ENCODE data around the gene CDK17. TPM values are rescaled to one million over a fixed set of nuclear protein-coding genes. Genes with fewer than 3 reads are reported as not detected.
A peak's percentile ranks its signal among the peaks of the same experiment; 100 is the strongest.

CDK17 gene
- total and polyA plus RNA-seq, 9 of the 15 experiments (the other 6 are each of a cell fraction or from before 2014, with no cell fraction given), result 4.8 to 39.3 (median 21.6) TPM

- TF ChIP-seq, protein P1, sequence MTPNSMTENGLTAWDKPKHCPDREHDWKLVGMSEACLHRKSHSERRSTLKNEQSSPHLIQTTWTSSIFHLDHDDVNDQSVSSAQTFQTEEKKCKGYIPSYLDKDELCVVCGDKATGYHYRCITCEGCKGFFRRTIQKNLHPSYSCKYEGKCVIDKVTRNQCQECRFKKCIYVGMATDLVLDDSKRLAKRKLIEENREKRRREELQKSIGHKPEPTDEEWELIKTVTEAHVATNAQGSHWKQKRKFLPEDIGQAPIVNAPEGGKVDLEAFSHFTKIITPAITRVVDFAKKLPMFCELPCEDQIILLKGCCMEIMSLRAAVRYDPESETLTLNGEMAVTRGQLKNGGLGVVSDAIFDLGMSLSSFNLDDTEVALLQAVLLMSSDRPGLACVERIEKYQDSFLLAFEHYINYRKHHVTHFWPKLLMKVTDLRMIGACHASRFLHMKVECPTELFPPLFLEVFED (CRISPR knock-in tag; conservative IDR thresholded peaks at IDR 0.05), result no peak
- peak; percentile 66; the same call in 1 of the 2 replicates for TF ChIP-seq SMARCA4 (IDR thresholded peaks at IDR 0.05)
- 0 out of 2 replicates have a peak, but pooled peaks have one; percentile 23 for TF ChIP-seq CREM (IDR thresholded peaks at IDR 0.05; ENCODE audit: low read depth)
- peak; percentile 61 for TF ChIP-seq SMARCE1 (IDR thresholded peaks at IDR 0.05)
- TF ChIP-seq, protein P2, sequence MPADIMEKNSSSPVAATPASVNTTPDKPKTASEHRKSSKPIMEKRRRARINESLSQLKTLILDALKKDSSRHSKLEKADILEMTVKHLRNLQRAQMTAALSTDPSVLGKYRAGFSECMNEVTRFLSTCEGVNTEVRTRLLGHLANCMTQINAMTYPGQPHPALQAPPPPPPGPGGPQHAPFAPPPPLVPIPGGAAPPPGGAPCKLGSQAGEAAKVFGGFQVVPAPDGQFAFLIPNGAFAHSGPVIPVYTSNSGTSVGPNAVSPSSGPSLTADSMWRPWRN (IDR thresholded peaks at IDR 0.05; ENCODE audit: low read depth), result peak; percentile 31; the same call in 1 of the 2 replicates
- no peak for TF ChIP-seq FUS (optimal IDR thresholded peaks at IDR 0.05; ENCODE audit: low read depth, low read length)
- no peak for TF ChIP-seq RBM39 (optimal IDR thresholded peaks at IDR 0.05; ENCODE audit: low read depth, low read length)
- TF ChIP-seq ZBTB40 (IDR thresholded peaks at IDR 0.05), result no peak
- TF ChIP-seq ZBTB40 (CRISPR knock-in tag; IDR thresholded peaks at IDR 0.05), result no peak
- no peak for TF ChIP-seq ATF1 (CRISPR knock-in tag; IDR thresholded peaks at IDR 0.05)
- peak; percentile 42; the same call in 1 of the 2 replicates for TF ChIP-seq ATF1 (tag; IDR thresholded peaks at IDR 0.05)
- TF ChIP-seq, protein P3, sequence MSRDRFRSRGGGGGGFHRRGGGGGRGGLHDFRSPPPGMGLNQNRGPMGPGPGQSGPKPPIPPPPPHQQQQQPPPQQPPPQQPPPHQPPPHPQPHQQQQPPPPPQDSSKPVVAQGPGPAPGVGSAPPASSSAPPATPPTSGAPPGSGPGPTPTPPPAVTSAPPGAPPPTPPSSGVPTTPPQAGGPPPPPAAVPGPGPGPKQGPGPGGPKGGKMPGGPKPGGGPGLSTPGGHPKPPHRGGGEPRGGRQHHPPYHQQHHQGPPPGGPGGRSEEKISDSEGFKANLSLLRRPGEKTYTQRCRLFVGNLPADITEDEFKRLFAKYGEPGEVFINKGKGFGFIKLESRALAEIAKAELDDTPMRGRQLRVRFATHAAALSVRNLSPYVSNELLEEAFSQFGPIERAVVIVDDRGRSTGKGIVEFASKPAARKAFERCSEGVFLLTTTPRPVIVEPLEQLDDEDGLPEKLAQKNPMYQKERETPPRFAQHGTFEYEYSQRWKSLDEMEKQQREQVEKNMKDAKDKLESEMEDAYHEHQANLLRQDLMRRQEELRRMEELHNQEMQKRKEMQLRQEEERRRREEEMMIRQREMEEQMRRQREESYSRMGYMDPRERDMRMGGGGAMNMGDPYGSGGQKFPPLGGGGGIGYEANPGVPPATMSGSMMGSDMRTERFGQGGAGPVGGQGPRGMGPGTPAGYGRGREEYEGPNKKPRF (IDR thresholded peaks at IDR 0.05; ENCODE audit: low read depth, low read length), result no peak
Observed at GRCh38 chr12:96371138-96371789, 29.0 kb downstream of the CDK17 start (continued).

All from K562 (cell line).